Measurements from ENCODE around the gene SEC24D.

The SEC24D gene

DNA sequence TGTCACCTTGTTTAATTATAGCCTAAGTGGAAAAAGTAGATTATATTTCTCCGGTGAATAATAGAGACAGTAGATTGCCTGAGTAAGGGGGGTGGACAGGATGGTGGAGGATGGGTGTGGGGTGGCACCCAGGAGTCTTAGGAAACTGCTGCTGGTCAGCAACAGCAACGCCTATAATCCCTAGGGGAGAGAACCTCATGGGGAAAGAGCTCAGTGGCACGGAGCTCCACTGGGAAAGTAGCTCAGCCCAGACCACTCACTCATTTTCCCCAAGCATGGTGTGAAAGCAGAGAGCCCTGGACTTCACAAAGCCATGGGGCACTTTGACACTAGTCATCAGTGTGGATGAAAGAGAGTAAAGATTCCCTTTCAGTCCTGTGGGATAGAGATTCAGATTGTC is 119.6 kb downstream of the SEC24D start:
- no peak for DNase-seq (ENCODE audit: low read depth in 2 of 2)

DNA sequence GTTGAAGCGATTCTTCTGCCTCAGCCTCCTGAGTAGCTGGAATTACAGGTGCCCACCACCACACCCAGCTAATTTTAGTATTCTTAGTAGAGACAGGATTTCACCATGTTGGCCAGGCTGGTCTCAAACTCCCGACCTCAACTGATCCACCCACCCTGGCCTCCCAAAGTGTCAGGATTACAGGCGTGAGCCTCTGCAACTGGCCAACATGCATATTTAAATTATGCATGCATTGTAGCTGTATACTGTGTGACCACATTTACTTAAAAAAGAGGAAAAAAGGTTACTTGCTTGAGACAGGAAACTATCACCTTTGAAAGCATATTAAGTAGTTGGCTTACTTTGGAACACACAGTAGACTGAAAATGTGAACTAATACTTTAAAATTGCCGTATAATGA is 121.2 kb downstream of the SEC24D start:
- no peak for DNase-seq (ENCODE audit: low read depth in 2 of 2)

DNA sequence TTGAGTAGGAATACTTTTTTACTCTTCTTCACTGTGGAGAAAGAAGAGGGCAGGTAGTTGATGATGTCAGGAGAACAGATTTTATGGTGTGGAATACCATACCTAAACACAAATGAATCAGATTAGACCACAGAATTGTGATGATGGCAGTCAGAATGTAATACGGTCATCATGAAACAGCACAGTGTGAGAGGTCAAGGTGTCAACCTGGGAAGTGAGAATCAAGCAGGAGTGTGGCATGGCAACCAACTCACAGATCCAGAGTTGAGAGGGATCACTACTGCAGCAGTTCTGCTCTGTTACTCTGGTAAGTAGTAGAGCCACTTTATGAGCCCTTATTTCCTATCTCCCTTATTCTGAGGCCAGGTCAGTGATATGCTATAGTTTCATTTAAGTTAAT is 123.1 kb downstream of the SEC24D start:
- DNase-seq (ENCODE audit: low read depth in 2 of 2), result no peak

DNA sequence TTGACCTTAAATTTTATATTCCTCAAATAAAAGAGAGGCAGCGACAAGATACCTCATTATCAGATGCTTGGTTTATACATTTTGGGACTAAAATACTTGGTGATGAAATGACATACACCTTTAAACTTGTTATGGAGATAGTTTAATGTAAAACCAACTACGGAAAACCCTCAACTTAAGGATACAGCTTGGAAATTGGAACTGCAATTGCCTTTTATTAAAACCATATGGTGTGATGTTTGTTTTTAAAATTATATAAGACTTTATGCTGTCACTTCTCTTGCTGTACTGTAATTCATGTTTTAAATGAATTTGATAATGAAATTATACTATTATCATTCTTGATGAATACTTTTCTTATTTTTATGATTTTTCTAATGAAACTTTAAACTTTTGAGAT is 124.9 kb downstream of the SEC24D start:
- no peak for DNase-seq (ENCODE audit: low read depth in 2 of 2)

DNA sequence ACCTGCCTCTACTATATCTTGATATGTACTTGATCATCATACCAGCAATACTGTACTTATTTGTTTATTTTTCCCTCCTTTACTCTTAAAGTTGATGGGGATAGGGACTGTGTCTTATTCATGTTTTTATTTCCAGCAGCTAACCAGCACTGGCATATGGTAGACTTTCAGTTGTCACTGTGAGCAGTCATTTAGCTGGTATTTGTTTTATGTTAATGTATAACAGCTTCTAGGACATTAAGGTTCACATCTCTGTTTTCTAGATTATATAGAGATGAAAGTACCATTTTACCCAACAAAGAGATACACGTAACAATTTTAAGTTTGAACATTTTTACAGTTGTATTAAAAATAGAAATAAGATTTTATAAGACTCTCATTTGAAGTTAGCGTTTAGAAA is 132.8 kb downstream of the SEC24D start:
- DNase-seq (ENCODE audit: low read depth in 2 of 2), result no peak

DNA sequence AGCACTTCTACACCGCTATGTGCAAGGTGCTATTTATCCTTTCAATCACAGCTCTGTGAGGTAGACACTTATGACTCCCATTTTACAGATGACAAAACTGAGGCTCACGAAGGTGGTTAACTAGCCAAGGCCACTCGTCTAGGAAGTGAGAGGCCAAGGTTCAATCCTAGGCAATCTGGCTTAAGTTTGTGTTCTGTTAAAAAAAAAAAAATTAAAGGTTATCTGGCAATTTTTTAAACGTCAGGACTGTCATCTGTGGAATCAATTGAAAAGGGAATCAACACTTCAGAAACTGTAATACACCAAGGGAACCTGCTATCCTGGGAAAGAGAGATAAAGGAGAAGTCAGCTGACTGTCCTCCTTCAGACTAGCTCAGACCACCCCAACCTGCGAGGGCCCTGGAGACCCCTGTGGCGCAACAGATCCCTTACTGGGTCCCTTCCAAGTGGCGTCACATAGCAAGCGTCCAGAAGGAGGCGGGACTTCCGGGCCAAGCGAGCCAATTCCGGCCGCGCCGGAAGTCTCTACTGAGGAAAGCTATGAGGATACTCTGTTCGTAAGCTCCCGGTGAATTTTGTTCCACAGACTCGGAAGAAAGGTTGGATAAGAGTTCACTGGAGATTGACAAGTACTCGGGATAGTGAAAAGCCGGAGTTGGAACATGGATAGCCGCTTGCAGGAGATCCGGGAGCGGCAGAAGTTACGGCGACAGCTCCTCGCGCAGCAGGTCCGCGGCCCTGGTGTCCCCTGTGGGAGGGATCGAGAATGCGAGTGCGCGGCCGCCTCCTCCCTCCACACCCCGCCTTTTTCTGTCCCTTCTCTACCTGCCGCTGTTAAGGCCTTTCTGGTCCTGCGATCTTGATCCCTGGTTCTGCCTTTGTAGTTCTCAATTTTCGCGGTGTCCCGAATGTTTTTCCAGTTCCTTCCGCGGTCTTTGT is 150.8 kb downstream of the SEC24D start, which contains the start of gene METTL14:
METTL14 (plus strand) TSS at position 520 of the 939 bp plus-strand sequence; CDS start at position 663, 143 bp downstream.
- peak; percentile 68 to 77 for DNase-seq (ENCODE audit: low read depth in 2 of 2)

DNA sequence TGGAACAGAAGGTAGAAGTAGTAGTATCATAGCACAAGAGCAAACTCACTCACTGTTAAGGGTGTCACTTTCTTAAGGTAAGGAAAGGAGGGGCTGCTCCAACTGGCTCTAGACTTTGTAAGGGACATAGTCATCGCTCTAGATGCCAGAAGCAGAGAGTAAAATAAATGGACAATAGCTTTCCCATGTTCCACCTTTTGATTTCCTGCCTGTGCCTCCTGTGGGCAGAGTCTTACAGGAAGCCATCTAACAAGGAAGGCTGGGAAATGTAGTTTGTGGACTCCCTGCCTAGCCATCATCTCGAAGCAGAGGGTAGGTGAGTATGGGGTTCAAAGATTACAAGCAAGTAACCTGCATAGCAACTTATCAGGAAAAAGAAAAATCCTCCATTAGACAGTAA is 152.4 kb downstream of the SEC24D start:
- no peak for DNase-seq (ENCODE audit: low read depth in 2 of 2)

DNA sequence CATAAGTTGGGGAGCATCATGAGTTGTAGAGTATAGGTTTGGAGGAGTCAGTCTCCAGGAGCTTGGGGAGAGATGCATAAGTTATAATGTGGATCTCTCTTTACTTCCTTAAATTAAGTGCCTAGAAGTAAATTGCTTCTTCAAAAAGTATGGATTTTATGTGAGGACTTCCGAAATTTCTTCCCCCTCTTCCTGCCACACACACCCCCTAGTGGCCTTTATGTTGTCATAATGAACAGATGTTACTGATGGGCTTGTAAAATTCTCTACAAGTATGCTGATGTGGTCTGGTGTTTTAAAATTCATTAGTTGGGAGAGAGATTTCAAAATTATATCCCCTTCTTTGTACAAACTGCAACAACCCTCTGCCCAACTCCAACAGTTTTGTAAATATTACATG is 153.0 kb downstream of the SEC24D start:
- DNase-seq (ENCODE audit: low read depth in 2 of 2), result no peak

DNA sequence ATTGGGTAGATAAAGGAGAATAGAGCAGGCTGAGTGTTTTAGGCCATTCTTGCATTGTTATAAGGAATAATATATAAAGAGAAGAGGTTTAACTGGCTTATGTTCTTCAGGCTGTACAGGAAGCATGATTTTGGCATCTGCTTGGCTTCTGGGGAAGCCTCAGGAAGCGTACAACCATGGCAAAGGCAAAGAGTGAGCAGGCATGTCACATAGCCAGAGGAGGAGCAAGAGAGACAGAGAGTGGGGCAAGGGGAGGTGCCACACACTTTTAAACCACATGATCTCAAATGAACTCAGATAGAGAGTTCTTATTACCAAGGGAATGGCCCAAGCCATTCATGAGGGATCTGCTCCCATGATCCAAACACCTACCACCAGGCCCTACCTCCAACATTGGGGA is 155.1 kb downstream of the SEC24D start:
- DNase-seq (ENCODE audit: low read depth in 2 of 2), result no peak

DNA sequence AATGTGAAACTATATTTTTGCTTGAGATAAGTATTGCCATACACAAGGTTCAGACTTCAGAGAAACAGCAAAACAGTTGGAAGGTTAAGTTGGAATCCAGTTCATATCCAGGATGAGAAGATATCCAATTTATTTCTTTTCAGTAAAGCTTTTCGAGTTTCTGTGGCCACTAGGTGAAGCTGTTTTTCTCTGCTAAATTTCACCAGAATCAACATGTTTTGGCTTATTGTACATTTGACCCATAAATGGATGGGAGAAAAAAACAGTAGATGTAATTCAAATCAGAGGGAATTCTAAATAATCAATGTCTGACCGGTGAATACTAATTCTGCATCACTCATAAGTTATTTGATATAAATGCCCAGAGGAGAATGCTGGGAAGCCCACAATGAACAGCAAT is 159.8 kb downstream of the SEC24D start:
- no peak for DNase-seq (ENCODE audit: low read depth in 2 of 2)

Measured in stimulated activated CD8-positive, alpha-beta memory T cell treated with anti-CD3 and anti-CD28 coated beads, Interleukin-15, amount 100 ng/mL, for 4 hours (primary cell).